Measurements from ENCODE around the gene KRTAP10-8. TPM values are rescaled to one million over a fixed set of nuclear protein-coding genes. Genes with fewer than 3 reads are reported as not detected.

The KRTAP10-8 gene
- total RNA-seq, 1 donor from 2014 or later, result not detected

Other genes with a start within 250 kb of the KRTAP10-8 start
- gene LRRC3, start 156.6 kb upstream of the KRTAP10-8 start, total RNA-seq, result 22.0 TPM
- not detected for gene KRTAP10-1, start 71.9 kb upstream of the KRTAP10-8 start, total RNA-seq
- gene KRTAP10-2, start 60.6 kb upstream of the KRTAP10-8 start, total RNA-seq, result not detected
- not detected for gene KRTAP10-3, start 53.3 kb upstream of the KRTAP10-8 start, total RNA-seq
- gene KRTAP10-4, start 38.4 kb upstream of the KRTAP10-8 start, total RNA-seq, result not detected
- not detected for gene KRTAP10-5, start 31.5 kb upstream of the KRTAP10-8 start, total RNA-seq
- not detected for gene KRTAP10-6, start 19.6 kb upstream of the KRTAP10-8 start, total RNA-seq
- gene KRTAP10-7, start 11.5 kb upstream of the KRTAP10-8 start, total RNA-seq, result not detected
- gene KRTAP10-9, start 15.0 kb downstream of the KRTAP10-8 start, total RNA-seq, result not detected
- gene KRTAP10-10, start 25.3 kb downstream of the KRTAP10-8 start, total RNA-seq, result not detected
- not detected for gene KRTAP10-11, start 34.3 kb downstream of the KRTAP10-8 start, total RNA-seq
- not detected for gene KRTAP12-4, start 42.6 kb downstream of the KRTAP10-8 start, total RNA-seq
- not detected for gene KRTAP12-3, start 45.9 kb downstream of the KRTAP10-8 start, total RNA-seq
- not detected for gene KRTAP12-2, start 54.8 kb downstream of the KRTAP10-8 start, total RNA-seq
- not detected for gene KRTAP12-1, start 70.1 kb downstream of the KRTAP10-8 start, total RNA-seq
- not detected for gene KRTAP10-12, start 85.1 kb downstream of the KRTAP10-8 start, total RNA-seq
- gene TSPEAR, start 99.5 kb downstream of the KRTAP10-8 start, total RNA-seq, result not detected
- 43.4 TPM for gene UBE2G2, start 189.7 kb downstream of the KRTAP10-8 start, total RNA-seq
- gene SUMO3, start 206.0 kb downstream of the KRTAP10-8 start, total RNA-seq, result 32.2 TPM

Data from left lobe of liver (tissue), 1 donor.